Tibial nerve (tissue), 4 donors: ENCODE measurements around the gene CYP11A1. TPM values are rescaled to one million over a fixed set of nuclear protein-coding genes. Genes with fewer than 3 reads are reported as not detected.

Experiments used
- DNase-seq, 2 donors: peaks; one replicate each; pipeline ENCODE4 v3.0.0-alpha.2; 2019; ENCODE audit warnings: low spot score in 2 of 2
- H3K27ac ChIP-seq, 4 donors: fragments of 200-600 bp; sonication (generic) in 3 of 4; one replicate each; pipeline ENCODE4 v1.5.1; 2017 to 2019; ENCODE audit warnings: mild to moderate bottlenecking in 1 of 4
- H3K27me3 ChIP-seq, 2 donors: fragments of 200-600 bp; sonication (generic) in 1 of 2; one replicate each; pipeline versions ENCODE4 v1.5.1 to v1.6.0; 2017 to 2019
- H3K36me3 ChIP-seq, 3 donors: fragments of 200-600 bp; sonication (generic); one replicate each; pipeline ENCODE4 v1.5.1; 2018 to 2019
- H3K4me1 ChIP-seq, 4 donors: fragments of 200-600 bp; sonication (generic) in 3 of 4; one replicate each; pipeline ENCODE4 v1.5.1; 2017 to 2019
- H3K4me3 ChIP-seq, 4 donors: fragments of 200-600 bp; sonication (generic) in 3 of 4; one replicate each; pipeline ENCODE4 v1.5.1; 2017 to 2019; ENCODE audit warnings: mild to moderate bottlenecking in 1 of 4, moderate library complexity in 1 of 4
- H3K9me3 ChIP-seq, 4 donors: fragments of 200-600 bp; sonication (generic) in 3 of 4; one replicate each; pipeline ENCODE4 v1.5.1; 2017 to 2019
- CTCF ChIP-seq, 5 experiments: fragments of 200-600 bp in 3 of 5; fragments of 450-650 bp in 2 of 5; sonication (generic) in 3 of 5; IDR thresholded peaks; one replicate each; pipeline ENCODE4 v1.5.1; 2016 to 2019; ENCODE audit warnings: antibody characterized with exemption in 5 of 5, mild to moderate bottlenecking in 3 of 5, moderate library complexity in 2 of 5
- EP300 ChIP-seq, 2 donors: sonication (generic); formaldehyde crosslinking; IDR thresholded peaks; one replicate each; pipeline ENCODE4 v1.6.1; 2017; ENCODE audit warnings: antibody characterized with exemption in 2 of 2, mild to moderate bottlenecking in 1 of 2
- POLR2A ChIP-seq, 2 donors: fragments of 450-650 bp; IDR thresholded peaks; one replicate each; pipeline ENCODE4 v1.6.1; 2017; ENCODE audit warnings: antibody characterized with exemption in 2 of 2, mild to moderate bottlenecking in 2 of 2, moderate library complexity in 2 of 2
- WGBS, 2 donors: methylation state at CpG; one replicate each; pipeline ENCODE4 v1.1.5; 2018; 5-methylcytosine and 5-hydroxymethylcytosine counted together
- total RNA-seq, 4 donors: library from RNA; depleted of rRNA; stranded (reverse); fragments of >200 nt; gene quantifications; one replicate each; pipeline ENCODE4 v1.1.0, GENCODE V29; 2016

CYP11A1 gene
- total RNA-seq, 4 donors from 2014 or later: 2.4 to 5.7 (median 4.1) TPM

GRCh38 chr15:74313889-74314288 lies 53.6 kb downstream of the CYP11A1 start:
- H3K27me3 ChIP-seq: peaks cover 0 to 3% of the 10 kb centered on the region in 2 donors
- no peaks in the 10 kb centered on the region for H3K36me3 ChIP-seq
- no peak for DNase-seq
- 92 to 95% methylated on average over 7 of the region's 7 CpGs for WGBS, 2 donors
- no peak overlapping the region for H3K4me3 ChIP-seq
- no peak overlapping the region for H3K27ac ChIP-seq
- peaks cover 0 to 41% (median 24%) of the 10 kb centered on the region in 4 donors for H3K4me1 ChIP-seq
- TF ChIP-seq POLR2A (IDR thresholded peaks at IDR 0.05) (no peak), EP300 (IDR thresholded peaks at IDR 0.05) (no peak), CTCF (IDR thresholded peaks at IDR 0.05) (no peak)
- no peaks in the 10 kb centered on the region for H3K9me3 ChIP-seq

GRCh38 chr15:74312445-74313007 lies 54.9 kb downstream of the CYP11A1 start:
- Histone ChIP-seq H3K36me3 (no peaks in the 10 kb centered on the region), H3K4me3 (no peak overlapping the region), H3K27me3 (peaks cover 0 to 16% of the 10 kb centered on the region in 2 donors), H3K27ac (no peak overlapping the region), H3K4me1 (peaks cover 0 to 27% (median 16%) of the 10 kb centered on the region in 4 donors), H3K9me3 (no peaks in the 10 kb centered on the region)
- no peak for DNase-seq
- 70 to 85% methylated on average over 9 of the region's 9 CpGs for WGBS, 2 donors
- TF ChIP-seq POLR2A (IDR thresholded peaks at IDR 0.05) (no peak), CTCF (IDR thresholded peaks at IDR 0.05) (no peak), EP300 (IDR thresholded peaks at IDR 0.05) (no peak)

- H3K4me3 ChIP-seq: no peak overlapping the region
- DNase-seq: no peak
- no peaks in the 10 kb centered on the region for H3K36me3 ChIP-seq
- peaks cover 0 to 21% (median 12%) of the 10 kb centered on the region in 4 donors for H3K4me1 ChIP-seq
- TF ChIP-seq CTCF (IDR thresholded peaks at IDR 0.05) (peak in 1 of 5 experiments; percentile 10), EP300 (IDR thresholded peaks at IDR 0.05) (no peak), POLR2A (IDR thresholded peaks at IDR 0.05) (no peak)
- H3K9me3 ChIP-seq: no peaks in the 10 kb centered on the region
- no peak overlapping the region for H3K27ac ChIP-seq
- H3K27me3 ChIP-seq: peaks cover 0 to 23% of the 10 kb centered on the region in 2 donors
- 61% methylated on average over 10 to 13 of the region's 13 CpGs for WGBS, 2 donors
Observed at GRCh38 chr15:74311734-74312444, 55.6 kb downstream of the CYP11A1 start.

- no peak overlapping the region for H3K27ac ChIP-seq
- peak; percentile 26 to 49 for DNase-seq
- no peak overlapping the region for H3K4me3 ChIP-seq
- H3K4me1 ChIP-seq: no peaks in the 10 kb centered on the region
- peak; percentile 43 to 69 (median 51) for TF ChIP-seq CTCF (IDR thresholded peaks at IDR 0.05)
- TF ChIP-seq EP300 (IDR thresholded peaks at IDR 0.05): no peak
- TF ChIP-seq POLR2A (IDR thresholded peaks at IDR 0.05): no peak
- 8 to 9% methylated on average over 17 to 19 of the region's 19 CpGs for WGBS, 2 donors
- no peaks in the 10 kb centered on the region for H3K36me3 ChIP-seq
- no peaks in the 10 kb centered on the region for H3K9me3 ChIP-seq
- H3K27me3 ChIP-seq: peaks cover 0 to 54% of the 10 kb centered on the region in 2 donors
Observed at GRCh38 chr15:74307827-74308811, 59.3 kb downstream of the CYP11A1 start.
